GM12801 (cell line): ENCODE measurements around the gene UGT1A7.

Experiments used
- TF ChIP-seq, protein P1 (sequence below): IDR thresholded peaks from one replicate; pipeline ENCODE4 v1.5.1; 2011; ENCODE audit warnings: control low read depth; ENCODE audit not compliant: insufficient read length; ENCODE audit errors: extremely low read depth

UGT1A7 gene

DNA sequence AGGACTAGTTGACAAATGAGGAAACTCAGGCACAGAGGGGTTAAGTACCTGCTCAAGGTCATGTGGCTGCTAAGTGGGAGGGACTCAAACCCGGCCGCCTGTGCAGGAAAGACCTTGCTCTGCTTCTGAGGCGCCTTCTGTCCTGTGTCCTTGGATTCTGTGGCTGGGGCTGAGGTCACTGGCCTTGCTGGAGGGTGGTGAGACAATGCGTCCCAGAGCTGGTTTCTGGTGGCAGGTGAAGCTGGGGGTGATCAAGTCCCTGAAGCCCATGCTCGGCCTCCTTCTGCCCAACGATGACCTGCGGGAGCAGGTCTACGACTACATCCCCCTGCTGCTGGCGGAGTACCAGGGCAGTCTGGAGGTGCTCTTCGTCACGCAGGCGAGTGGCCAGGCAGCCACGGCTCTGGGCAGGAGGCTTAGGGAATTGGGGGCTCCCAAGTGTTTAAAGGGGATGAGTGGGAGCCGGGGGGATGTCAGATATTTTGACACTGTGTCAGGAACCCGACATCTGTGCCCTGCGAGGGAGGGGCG, 112.5 kb downstream of the UGT1A7 start:
- TF ChIP-seq, protein P1, sequence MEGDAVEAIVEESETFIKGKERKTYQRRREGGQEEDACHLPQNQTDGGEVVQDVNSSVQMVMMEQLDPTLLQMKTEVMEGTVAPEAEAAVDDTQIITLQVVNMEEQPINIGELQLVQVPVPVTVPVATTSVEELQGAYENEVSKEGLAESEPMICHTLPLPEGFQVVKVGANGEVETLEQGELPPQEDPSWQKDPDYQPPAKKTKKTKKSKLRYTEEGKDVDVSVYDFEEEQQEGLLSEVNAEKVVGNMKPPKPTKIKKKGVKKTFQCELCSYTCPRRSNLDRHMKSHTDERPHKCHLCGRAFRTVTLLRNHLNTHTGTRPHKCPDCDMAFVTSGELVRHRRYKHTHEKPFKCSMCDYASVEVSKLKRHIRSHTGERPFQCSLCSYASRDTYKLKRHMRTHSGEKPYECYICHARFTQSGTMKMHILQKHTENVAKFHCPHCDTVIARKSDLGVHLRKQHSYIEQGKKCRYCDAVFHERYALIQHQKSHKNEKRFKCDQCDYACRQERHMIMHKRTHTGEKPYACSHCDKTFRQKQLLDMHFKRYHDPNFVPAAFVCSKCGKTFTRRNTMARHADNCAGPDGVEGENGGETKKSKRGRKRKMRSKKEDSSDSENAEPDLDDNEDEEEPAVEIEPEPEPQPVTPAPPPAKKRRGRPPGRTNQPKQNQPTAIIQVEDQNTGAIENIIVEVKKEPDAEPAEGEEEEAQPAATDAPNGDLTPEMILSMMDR, result no peak

DNA sequence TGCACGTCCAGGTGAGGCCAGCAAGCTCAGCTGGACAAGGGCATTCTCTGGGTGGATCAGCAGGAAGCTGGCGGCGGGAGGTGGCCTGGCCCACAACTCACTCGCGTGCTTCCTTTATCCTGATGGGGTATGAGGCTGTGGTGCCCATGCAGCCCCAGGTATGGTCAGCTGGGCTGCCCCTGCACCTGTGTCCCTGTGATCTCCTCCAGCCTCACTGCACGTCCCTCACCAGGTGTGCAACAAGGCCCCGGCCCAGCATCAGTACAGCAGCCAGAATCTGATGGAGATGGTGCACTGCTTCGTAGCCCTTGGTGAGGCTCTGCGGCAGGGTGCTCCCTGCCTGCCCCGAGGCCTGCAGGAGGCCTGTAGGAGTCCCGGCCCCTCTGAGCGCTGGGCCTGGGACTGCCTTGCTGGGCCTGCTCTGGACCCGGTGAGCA, 114.1 kb downstream of the UGT1A7 start:
- TF ChIP-seq, protein P1, result no peak

DNA sequence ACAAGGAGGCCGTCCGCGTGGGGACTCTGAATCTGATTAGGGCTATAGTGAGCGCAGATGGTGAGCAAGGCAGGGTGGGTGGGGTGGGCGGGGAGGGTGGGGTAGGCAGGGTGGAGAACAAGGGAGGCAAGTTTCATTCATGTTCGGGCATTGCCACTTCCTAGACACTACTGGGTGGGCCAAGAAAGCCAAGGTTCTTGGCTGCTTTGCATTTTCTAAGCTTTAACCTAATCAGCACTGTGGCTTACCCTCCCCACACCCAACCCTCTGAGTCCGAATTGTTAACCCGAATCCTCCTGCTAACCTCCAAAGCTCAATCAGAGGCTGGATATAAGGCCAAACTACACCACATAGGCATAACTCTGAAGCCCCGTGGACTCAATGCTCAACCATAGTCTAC, 114.6 kb downstream of the UGT1A7 start:
- TF ChIP-seq, protein P1, result no peak

DNA sequence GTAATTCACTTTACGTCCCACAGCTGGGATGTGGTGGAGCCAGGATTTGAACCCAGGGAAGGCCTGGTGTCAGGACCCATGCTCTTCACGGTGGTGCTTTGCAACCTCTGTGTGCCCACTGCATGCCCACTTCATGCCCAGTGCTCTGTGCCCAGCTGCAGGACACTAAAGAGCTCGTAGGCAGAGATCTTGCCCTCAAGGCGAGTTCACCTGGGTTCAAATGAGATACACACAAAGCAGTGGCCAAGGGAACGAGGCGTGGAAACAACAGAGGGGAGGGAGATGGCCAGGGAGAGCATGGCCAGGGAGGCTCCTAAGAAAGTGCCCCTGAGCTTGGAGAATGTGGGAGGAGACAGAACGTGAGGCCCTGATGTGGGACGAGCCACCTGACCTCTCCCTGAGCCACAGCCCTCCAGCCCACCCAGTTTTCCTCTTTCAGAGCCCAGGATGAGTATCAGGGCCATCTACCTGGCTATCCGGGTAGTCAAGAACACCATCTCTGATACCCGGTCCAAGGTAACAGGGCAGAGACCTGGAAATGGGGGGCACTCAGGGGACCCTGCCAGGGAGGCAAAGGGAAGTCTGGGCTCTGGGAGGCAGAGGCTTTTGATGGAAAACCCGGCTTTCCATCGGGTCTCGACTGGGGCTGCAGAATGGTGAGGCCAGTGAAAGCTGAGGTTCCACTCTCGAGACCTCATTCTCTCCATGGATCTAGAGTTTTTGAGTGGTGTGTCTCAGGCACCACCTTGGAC, 116.8 kb downstream of the UGT1A7 start:
- TF ChIP-seq, protein P1, result no peak

DNA sequence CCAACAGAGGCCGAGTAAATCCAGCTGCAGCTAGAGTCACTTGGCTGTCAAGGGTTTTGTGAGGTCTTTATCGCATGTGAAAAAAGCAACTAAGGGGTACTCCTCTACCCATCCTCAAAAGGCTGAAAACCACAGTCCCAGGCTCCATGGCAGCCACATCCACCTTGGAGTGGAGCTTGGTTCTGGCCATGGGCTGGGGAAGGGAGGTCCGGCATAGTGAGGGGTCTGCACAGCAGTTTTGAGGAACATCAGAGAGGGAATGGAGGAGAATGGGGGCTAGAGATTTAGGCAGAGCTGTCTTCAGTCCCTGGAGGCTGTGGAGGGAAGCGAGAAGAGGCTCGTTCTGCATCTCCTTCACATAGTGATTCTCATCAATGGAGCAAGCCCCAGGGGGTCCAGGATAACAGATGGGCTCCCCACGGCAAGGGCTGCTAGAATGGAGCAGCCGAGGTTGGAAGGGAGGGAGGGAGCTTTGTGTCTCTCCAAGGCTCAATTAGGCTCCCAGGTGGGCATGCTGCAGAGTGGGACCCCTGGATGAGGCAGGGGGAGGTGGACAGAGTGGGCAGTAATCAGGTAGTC, 117.5 kb downstream of the UGT1A7 start:
- TF ChIP-seq, protein P1, result no peak

DNA sequence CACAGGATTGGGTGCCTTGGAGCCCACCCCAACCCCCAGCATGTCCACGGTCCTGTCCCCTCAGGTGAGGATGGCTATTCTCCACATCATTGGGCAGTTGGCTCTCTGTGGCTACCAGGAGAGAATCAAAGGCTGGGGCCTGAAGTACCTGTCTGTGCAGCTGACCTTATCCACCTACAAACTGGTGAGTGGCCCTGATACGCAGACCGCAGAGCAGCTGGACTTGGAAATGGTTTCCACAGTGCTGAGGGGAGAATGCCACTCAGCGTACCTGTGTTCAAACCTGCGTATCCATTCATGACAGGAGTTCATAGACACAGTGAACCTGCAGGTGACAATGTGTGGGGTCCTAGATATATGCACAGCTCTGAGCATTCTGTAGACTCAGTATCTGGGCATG, 118.0 kb downstream of the UGT1A7 start:
- TF ChIP-seq, protein P1, result no peak

DNA sequence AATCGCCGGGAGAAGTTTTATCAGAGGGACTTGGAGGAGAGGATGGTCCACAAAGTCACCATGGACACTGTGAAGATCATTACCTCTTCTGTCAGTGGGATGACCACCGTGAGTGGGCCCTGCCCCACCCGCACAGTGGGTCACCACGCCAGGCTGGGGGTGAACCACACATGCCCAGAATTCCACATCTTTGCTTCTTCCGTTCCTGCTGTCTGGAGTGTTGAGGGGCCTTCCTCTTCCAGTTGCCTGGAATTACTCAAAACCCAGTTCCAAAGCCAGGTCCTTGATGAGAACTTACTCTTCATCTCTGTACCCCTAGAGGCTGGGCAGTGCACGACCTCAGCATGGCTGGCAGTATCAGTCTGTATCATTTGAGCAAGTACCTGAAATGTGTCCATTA, 118.5 kb downstream of the UGT1A7 start:
- TF ChIP-seq, protein P1, result no peak
